Ectodermal cell (in vitro differentiated cells): ENCODE results near the gene AKAP13.

Experiments used
- H3K27ac ChIP-seq: 2 replicates; pipeline ENCODE4 v1.7.0; 2013; ENCODE audit warnings: mild to moderate bottlenecking, low read depth, low read length; ENCODE audit not compliant: insufficient read depth, poor library complexity, severe bottlenecking
- H3K27me3 ChIP-seq: 2 replicates; pipeline ENCODE4 v1.7.0; 2013; ENCODE audit warnings: mild to moderate bottlenecking, low read length; ENCODE audit not compliant: insufficient read depth, control insufficient read depth, poor library complexity, severe bottlenecking
- H3K36me3 ChIP-seq: one replicate; pipeline ENCODE4 v1.7.0; 2013; ENCODE audit warnings: low read length; ENCODE audit not compliant: control insufficient read depth, insufficient read depth
- H3K4me1 ChIP-seq: one replicate; pipeline ENCODE4 v1.7.0; 2013; ENCODE audit warnings: low read length; ENCODE audit not compliant: control insufficient read depth, insufficient read depth
- H3K4me3 ChIP-seq: 2 replicates; pipeline ENCODE4 v1.7.0; 2013; ENCODE audit warnings: low read depth, low read length, control low read depth; ENCODE audit not compliant: insufficient read depth
- H3K9me3 ChIP-seq: 2 replicates; pipeline ENCODE4 v1.7.0; 2013; ENCODE audit warnings: mild to moderate bottlenecking, low read length, moderate library complexity; ENCODE audit not compliant: control insufficient read depth
- WGBS, 2 experiments: methylation state at CpG; one replicate each; pipeline ENCODE4 v1.1.7; 2013; ENCODE audit warnings: missing lambda C conversion rate in 2 of 2; 5-methylcytosine and 5-hydroxymethylcytosine counted together

The AKAP13 gene

DNA sequence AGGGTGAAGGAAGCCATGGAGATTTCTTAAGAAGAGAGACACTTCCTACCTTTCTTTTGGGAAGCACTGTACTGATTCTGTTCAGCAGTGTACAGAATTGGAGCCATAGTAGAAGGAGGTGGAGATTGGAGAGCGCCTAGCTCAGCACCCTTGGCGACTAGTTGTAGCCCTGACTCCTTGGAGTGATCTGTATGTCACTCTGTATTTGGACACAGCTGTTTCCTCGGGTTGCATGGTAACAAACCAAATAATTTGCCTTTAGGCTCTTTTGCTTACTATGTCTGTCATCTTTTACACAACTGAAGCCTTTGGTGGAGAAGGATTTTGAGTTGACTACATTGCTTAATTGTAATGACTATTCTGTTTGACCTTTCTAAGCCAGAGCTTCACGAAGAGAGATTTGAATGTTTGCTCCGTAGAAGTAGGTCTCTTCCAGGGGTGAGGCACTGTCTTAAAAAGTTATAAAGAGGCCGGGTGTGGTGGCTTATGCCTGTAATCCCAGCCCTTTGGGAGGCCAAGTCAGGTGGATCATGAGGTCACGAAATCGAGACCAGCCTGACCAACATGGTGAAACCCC lies 77.1 kb downstream of the AKAP13 start:
- Histone ChIP-seq H3K27me3 (no peaks in the 10 kb centered on the region), H3K27ac (no peak overlapping the region), H3K4me1 (peaks cover 26% of the 10 kb centered on the region), H3K36me3 (no peaks in the 10 kb centered on the region), H3K9me3 (no peaks in the 10 kb centered on the region), H3K4me3 (no peak overlapping the region)
- WGBS, 2 experiments = 94 to 96% methylated on average over 7 to 8 of the region's 8 CpGs

DNA sequence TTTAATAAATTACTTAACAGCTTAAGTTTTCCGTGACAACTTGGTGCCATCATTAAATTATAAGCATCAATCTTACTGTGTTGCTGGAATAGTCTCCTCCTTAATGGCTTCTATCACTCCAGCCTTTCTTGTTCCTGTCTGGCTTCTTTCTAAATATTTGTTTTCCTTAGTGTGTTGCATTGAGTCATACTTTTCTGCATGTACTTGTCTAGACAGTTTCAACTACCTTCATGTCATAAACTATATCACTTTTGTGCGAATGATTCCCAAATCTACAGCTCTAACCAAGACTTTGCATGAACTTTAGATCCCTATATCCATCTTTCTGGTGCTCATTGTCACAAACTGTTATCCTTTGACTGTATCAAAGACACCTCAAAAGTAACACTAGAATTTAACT lies 78.4 kb downstream of the AKAP13 start:
- Histone ChIP-seq H3K4me1 (peaks cover 30% of the 10 kb centered on the region), H3K27ac (no peak overlapping the region), H3K36me3 (no peaks in the 10 kb centered on the region), H3K4me3 (no peak overlapping the region), H3K27me3 (no peaks in the 10 kb centered on the region), H3K9me3 (no peaks in the 10 kb centered on the region)
- 98% methylated on average over 2 of the region's 2 CpGs for WGBS, 2 experiments

DNA sequence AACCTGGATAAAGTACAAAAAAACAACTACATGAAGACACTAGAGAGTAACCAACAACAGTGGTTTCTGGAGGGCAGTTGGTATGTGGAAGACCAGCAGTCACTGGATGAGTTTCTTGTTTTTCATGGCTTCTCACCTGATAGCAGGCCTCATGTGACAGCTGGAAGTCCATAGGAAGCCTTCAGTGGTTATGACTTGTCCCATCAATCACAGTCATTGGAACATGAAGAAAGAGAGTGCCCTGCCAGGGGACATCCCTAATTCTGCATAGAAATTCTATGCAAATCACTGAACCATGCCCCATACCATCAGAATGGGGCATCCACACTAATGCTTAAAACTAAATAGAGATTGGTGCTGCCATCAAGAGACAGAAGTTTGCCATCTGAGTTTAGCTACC lies 81.6 kb downstream of the AKAP13 start:
- H3K27me3 ChIP-seq = no peaks in the 10 kb centered on the region
- no peaks in the 10 kb centered on the region for H3K9me3 ChIP-seq
- H3K36me3 ChIP-seq = no peaks in the 10 kb centered on the region
- no peak overlapping the region for H3K27ac ChIP-seq
- peaks cover 27% of the 10 kb centered on the region for H3K4me1 ChIP-seq
- H3K4me3 ChIP-seq = no peak overlapping the region

DNA sequence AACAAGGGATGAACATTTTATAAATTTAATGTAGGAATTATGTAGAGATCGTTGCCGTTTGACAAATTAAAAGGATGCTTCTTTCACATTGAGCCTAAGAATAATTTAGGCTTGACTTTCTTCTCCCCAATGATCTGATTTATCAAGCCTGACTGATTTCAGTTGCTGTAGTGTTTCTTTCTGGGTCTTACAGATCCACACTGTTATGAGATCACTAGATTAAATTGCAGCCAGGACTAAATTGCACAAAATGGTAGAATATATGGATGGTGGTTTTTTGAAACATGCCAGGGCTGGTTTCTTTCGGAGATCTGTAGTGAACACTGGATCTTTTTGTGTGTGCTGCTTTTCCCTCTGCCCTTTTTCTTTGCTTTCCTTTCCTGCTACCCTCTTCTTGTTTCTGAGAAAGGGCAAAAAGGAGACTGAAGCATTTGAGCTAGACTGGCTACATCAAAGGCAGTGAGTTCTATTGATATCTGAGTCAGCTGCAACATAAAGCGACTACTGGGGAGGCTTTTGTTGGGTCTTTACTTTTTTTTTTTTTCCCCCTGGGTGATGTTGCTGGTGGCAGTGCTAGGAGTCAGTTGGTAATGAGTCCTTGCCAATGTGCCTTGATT lies 83.0 kb downstream of the AKAP13 start:
- Histone ChIP-seq H3K27ac (peak overlapping the region; percentile 85), H3K4me1 (peaks cover 21% of the 10 kb centered on the region), H3K4me3 (no peak overlapping the region), H3K36me3 (no peaks in the 10 kb centered on the region), H3K27me3 (no peaks in the 10 kb centered on the region), H3K9me3 (no peaks in the 10 kb centered on the region)
- WGBS, 2 experiments = 54 to 58% methylated on average over 4 of the region's 4 CpGs

DNA sequence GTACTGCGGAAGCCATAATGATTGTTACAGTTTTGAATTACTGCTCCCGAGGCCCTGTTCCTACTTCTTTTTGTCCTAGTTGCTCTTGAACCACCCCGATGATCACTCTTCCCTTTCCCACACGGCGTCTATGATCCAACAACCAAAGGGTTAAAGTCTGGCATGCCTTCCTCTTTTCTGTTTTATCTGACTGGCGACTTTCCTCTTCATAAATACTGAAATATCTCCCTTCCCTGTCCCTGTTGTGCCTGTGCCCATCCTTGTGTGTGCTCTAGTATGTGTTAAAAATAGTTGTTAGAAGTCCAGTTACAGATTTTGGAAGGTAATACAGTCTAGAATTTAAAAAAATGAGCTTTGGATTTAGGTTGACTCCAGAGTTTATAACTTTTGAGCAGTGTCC lies 83.6 kb downstream of the AKAP13 start:
- 43 to 53% methylated on average over 6 of the region's 6 CpGs for WGBS, 2 experiments
- Histone ChIP-seq H3K27ac (peak overlapping the region; percentile 85), H3K36me3 (no peaks in the 10 kb centered on the region), H3K4me3 (no peak overlapping the region), H3K27me3 (no peaks in the 10 kb centered on the region), H3K9me3 (no peaks in the 10 kb centered on the region), H3K4me1 (peaks cover 21% of the 10 kb centered on the region)

DNA sequence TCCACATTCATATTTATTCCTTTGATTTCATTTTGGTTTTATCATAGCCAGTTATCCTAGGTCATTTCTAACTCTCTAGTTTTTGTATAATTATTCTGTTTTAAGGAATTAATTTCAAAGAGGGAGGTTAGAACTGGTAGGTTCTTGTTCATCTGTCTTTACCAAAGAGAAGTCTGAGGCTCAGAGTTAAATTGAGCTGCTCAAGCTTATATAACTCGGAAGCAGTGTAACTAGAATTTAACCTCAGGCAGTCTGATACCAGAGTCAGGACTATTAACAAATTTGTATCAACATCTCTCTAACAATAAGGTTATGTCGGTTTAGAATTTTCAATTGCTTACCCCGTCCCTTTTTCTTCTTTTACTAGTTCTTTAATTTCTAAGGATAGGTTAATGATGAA lies 84.1 kb downstream of the AKAP13 start:
- Histone ChIP-seq H3K4me3 (no peak overlapping the region), H3K9me3 (no peaks in the 10 kb centered on the region), H3K27ac (peak overlapping the region; percentile 85), H3K27me3 (no peaks in the 10 kb centered on the region), H3K4me1 (peaks cover 22% of the 10 kb centered on the region), H3K36me3 (no peaks in the 10 kb centered on the region)
- WGBS, 2 experiments = 92 to 100% methylated on average over 1 to 3 of the region's 3 CpGs

DNA sequence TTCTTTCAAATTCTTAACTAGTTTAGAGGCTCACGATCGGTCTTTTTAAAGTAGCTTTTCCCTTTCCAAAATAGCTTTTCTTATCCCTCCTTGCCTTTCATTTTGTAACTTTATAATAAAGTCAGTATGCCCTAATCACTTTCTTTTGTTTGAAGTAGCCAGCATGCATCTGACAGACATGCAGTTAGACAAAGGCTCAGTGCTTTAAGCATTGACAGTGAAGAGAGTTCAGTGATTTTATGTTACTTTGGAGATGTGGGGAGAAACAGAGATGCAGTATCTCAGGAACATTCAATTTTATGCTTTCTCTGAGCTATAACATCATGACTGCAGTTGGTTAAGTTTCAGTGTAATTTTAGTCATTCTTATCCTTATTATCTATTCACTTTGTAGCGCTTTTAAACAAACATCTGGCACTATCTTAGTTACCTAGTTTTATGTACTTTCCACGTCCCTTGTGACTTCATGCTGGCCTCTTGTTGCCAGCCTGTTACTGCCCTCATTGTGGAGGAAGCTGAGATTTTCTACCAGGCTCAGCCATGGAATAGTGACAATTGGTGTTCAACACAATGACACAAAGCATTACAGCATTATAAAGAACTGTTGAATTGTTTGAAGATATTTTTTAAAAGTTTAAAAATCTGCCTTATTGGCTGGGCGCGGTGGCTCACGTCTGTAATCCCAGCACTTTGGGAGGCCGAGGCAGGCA lies 90.3 kb downstream of the AKAP13 start:
- Histone ChIP-seq H3K27me3 (no peaks in the 10 kb centered on the region), H3K9me3 (no peaks in the 10 kb centered on the region), H3K36me3 (no peaks in the 10 kb centered on the region), H3K4me1 (peaks cover 22% of the 10 kb centered on the region), H3K4me3 (no peak overlapping the region), H3K27ac (peak overlapping the region; percentile 58)
- WGBS, 2 experiments = 59 to 67% methylated on average over 7 to 8 of the region's 8 CpGs

DNA sequence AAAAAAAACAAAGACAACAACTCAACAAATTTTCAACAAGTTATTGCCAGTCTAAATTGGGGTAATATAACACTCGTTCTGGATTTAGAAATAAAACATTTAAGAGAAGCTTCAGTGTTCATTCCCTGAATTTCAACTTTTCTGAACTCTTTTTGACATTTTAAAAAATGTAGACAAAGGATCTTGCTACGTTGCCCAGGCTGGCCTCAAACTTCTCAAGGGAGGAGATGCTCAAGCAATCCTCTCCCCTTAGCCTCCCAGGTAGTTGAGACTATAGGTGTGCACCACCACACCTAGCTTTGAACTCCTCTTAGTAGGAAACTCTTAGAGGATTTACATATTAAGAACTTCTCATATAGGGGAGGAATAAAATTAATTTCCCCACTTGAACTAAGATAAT lies 91.9 kb downstream of the AKAP13 start:
- Histone ChIP-seq H3K4me3 (no peak overlapping the region), H3K9me3 (no peaks in the 10 kb centered on the region), H3K27me3 (no peaks in the 10 kb centered on the region), H3K27ac (no peak overlapping the region), H3K4me1 (peaks cover 24% of the 10 kb centered on the region), H3K36me3 (no peaks in the 10 kb centered on the region)
- WGBS, 2 experiments = 98 to 100% methylated on average over 2 of the region's 2 CpGs

DNA sequence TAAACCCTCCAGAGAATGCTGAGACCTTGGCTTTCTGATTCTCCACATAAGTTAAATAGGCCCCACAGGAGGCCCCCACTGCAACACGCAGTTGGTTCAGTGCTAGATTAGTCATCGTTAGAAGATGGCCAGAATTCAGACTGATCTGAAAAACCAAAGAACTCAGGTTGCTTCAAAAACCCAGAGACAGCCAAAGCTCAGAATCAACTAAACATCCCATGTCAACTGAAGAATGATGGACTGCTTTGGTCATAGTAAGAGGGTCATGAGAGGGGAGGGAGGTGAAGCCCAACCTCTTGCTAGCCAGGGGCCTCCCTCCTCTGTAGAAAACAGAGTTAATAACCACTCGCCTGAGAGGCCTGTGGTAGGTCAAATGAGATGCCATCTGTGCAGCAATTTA lies 93.1 kb downstream of the AKAP13 start:
- 52 to 57% methylated on average over 3 of the region's 3 CpGs for WGBS, 2 experiments
- H3K4me3 ChIP-seq = no peak overlapping the region
- no peaks in the 10 kb centered on the region for H3K36me3 ChIP-seq
- H3K4me1 ChIP-seq = peaks cover 29% of the 10 kb centered on the region
- no peaks in the 10 kb centered on the region for H3K9me3 ChIP-seq
- no peak overlapping the region for H3K27ac ChIP-seq
- H3K27me3 ChIP-seq = no peaks in the 10 kb centered on the region

DNA sequence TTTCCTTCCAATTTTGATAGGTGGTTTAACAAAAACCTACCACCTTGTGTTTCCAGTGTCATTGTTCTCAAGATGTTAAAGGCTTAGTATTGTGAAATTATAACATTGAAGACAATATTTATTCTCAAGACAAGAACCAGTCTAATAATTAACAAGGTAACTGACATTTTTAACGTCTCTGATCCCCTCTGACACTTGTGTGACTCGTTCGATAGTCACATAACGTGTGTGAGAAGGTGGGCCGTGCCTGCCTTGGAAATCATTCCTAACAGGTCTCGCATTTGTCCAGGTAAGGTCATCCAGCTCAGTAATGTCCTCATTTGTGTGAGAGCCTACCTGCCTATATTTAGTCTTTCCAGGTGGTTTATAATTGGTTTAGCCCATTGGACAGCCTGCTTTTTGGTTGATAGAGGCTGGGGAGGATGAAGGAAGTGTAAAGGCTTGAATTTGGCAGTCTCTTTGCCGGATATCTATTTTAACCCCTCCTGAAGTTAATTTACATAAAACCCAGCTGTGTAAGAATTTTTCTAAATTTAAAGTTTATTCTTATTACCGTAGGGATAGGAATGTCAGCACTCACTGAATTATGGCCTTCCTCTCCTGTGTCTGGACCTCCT lies 94.4 kb downstream of the AKAP13 start:
- Histone ChIP-seq H3K27ac (no peak overlapping the region), H3K9me3 (no peaks in the 10 kb centered on the region), H3K36me3 (no peaks in the 10 kb centered on the region), H3K4me1 (peaks cover 38% of the 10 kb centered on the region), H3K27me3 (no peaks in the 10 kb centered on the region), H3K4me3 (no peak overlapping the region)
- 91 to 93% methylated on average over 7 to 8 of the region's 8 CpGs for WGBS, 2 experiments
